Stimulated activated CD4-positive, alpha-beta T cell treated with anti-CD3 and anti-CD28 coated beads, Interleukin-2, amount 100 ng/mL, for 4 hours (primary cell): ENCODE results near the gene SLC6A9.
A peak's percentile ranks its signal among the peaks of the same experiment; 100 is the strongest.

Experiments
- DNase-seq: peaks from one replicate; pipeline ENCODE4 v3.0.0-alpha.2; 2020; ENCODE audit warnings: low read depth

Gene SLC6A9

GRCh38 chr1:43983253-43983899 lies 47.9 kb downstream of the SLC6A9 start:
- DNase-seq, result no peak

GRCh38 chr1:43982808-43983207 lies 48.5 kb downstream of the SLC6A9 start:
- DNase-seq, result no peak

- no peak for DNase-seq
Measured at GRCh38 chr1:43982241-43982640, 49.0 kb downstream of the SLC6A9 start.

GRCh38 chr1:43981636-43982035 lies 49.6 kb downstream of the SLC6A9 start:
- no peak for DNase-seq

GRCh38 chr1:43981135-43981491 lies 50.1 kb downstream of the SLC6A9 start:
- no peak for DNase-seq

- no peak for DNase-seq
Measured at GRCh38 chr1:43980255-43981134, 50.8 kb downstream of the SLC6A9 start.

- no peak for DNase-seq
Measured at GRCh38 chr1:43979528-43980254, 51.6 kb downstream of the SLC6A9 start.

- no peak for DNase-seq
Measured at GRCh38 chr1:43979261-43979527, 52.1 kb downstream of the SLC6A9 start.

- DNase-seq, result no peak
Measured at GRCh38 chr1:43978551-43979260, 52.6 kb downstream of the SLC6A9 start, which contains the start of gene B4GALT2. B4GALT2 (plus strand) TSS chr1:43979210; CDS start chr1:43981161, 1,951 bp downstream.

- DNase-seq, result no peak
Measured at GRCh38 chr1:43978264-43978550, 53.1 kb downstream of the SLC6A9 start.

- no peak for DNase-seq
Measured at GRCh38 chr1:43977376-43978263, 53.6 kb downstream of the SLC6A9 start.

GRCh38 chr1:43976890-43977289 lies 54.4 kb downstream of the SLC6A9 start:
- DNase-seq, result no peak

GRCh38 chr1:43976045-43976444 lies 55.2 kb downstream of the SLC6A9 start:
- DNase-seq, result no peak

- no peak for DNase-seq
Measured at GRCh38 chr1:43975249-43975961, 55.9 kb downstream of the SLC6A9 start.

- DNase-seq, result peak; percentile 92
Measured at GRCh38 chr1:43974443-43975248, 56.6 kb downstream of the SLC6A9 start, which contains the start of gene ATP6V0B. ATP6V0B (plus strand) TSS chr1:43974960; CDS start chr1:43975041, 81 bp downstream.

- no peak for DNase-seq
Measured at GRCh38 chr1:43973981-43974442, 57.2 kb downstream of the SLC6A9 start.

- DNase-seq, result no peak
Measured at GRCh38 chr1:43971336-43971980, 59.8 kb downstream of the SLC6A9 start.

GRCh38 chr1:43970911-43971310 lies 60.4 kb downstream of the SLC6A9 start:
- DNase-seq, result no peak

GRCh38 chr1:43970502-43970901 lies 60.8 kb downstream of the SLC6A9 start:
- no peak for DNase-seq
